ENCODE measurements around the gene FMO1.
"Not testable (repeated sequence)": the region's sequence is repeated elsewhere in the genome, so short reads cannot be mapped to it uniquely, and the experiment has no call there.

FMO1 gene

GRCh38 chr1:171286032-171286705 is 37.9 kb downstream of the FMO1 start:
- no peak for DNase-seq

GRCh38 chr1:171290621-171291020 is 42.3 kb downstream of the FMO1 start:
- no peak for DNase-seq

- DNase-seq, result no peak
These were observed 44.5 kb downstream of the FMO1 start for GRCh38 chr1:171292799-171293198.

GRCh38 chr1:171295383-171295782 is 47.1 kb downstream of the FMO1 start:
- not testable (repeated sequence) for DNase-seq

GRCh38 chr1:171295821-171296220 is 47.5 kb downstream of the FMO1 start:
- DNase-seq, result no peak

GRCh38 chr1:171296897-171297296 is 48.6 kb downstream of the FMO1 start:
- DNase-seq, result no peak

GRCh38 chr1:171298696-171299095 is 50.4 kb downstream of the FMO1 start:
- no peak for DNase-seq

GRCh38 chr1:171299342-171299741 is 51.0 kb downstream of the FMO1 start:
- no peak for DNase-seq

- DNase-seq, result no peak
These were observed 52.1 kb downstream of the FMO1 start for GRCh38 chr1:171300401-171300800.

- no peak for DNase-seq
These were observed 62.4 kb downstream of the FMO1 start for GRCh38 chr1:171310661-171311087.

GRCh38 chr1:171311771-171312558 is 63.7 kb downstream of the FMO1 start:
- DNase-seq, result no peak

GRCh38 chr1:171313319-171313834 is 65.1 kb downstream of the FMO1 start:
- DNase-seq, result no peak

- DNase-seq, result peak; percentile 98
These were observed 65.6 kb downstream of the FMO1 start, which contains the start of gene FMO4 for GRCh38 chr1:171313835-171314320. Gene FMO4 (plus strand): TSS chr1:171314183. CDS start chr1:171319826, 5,643 bp downstream.

- DNase-seq, result no peak
These were observed 81.0 kb downstream of the FMO1 start for GRCh38 chr1:171329251-171329650.

- DNase-seq, result no peak
These were observed 85.8 kb downstream of the FMO1 start for GRCh38 chr1:171334024-171334640.
